GM18520 (cell line): ENCODE data around the gene TMEM259.
A peak's percentile ranks its signal among the peaks of the same experiment; 100 is the strongest.

Experiments used
- ATAC-seq: cut with Tn5 transposase; IDR thresholded peaks from one replicate; pipeline ENCODE4 v1.9.1; 2021; ENCODE audit not compliant: unreplicated experiment

TMEM259 gene

GRCh38 chr19:1020868-1021425 is at the start of gene TMEM259:
TSS of gene TMEM259 (minus strand) at chr19:1021123. CDS start at chr19:1020996, 127 bp downstream.
- ATAC-seq = peak; percentile 74

DNA sequence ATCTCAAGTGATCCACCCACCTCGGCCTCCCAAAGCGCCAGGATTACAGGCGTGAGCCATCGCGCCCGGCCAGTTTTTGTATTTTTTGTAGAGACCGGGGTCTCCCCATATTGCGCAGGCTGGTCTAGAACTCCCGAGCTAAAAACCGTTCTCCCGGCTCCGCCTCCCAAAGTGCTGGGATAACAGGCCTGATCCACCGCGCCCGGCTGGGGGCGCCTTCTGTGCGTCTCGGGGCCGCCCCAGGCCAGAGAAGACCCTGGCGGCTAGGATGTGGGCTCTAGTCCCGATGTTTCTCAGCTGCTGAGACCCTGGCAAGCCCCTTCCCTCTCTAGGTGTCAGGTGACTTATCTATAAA is 49.6 kb upstream of the TMEM259 start:
- no peak for ATAC-seq

DNA sequence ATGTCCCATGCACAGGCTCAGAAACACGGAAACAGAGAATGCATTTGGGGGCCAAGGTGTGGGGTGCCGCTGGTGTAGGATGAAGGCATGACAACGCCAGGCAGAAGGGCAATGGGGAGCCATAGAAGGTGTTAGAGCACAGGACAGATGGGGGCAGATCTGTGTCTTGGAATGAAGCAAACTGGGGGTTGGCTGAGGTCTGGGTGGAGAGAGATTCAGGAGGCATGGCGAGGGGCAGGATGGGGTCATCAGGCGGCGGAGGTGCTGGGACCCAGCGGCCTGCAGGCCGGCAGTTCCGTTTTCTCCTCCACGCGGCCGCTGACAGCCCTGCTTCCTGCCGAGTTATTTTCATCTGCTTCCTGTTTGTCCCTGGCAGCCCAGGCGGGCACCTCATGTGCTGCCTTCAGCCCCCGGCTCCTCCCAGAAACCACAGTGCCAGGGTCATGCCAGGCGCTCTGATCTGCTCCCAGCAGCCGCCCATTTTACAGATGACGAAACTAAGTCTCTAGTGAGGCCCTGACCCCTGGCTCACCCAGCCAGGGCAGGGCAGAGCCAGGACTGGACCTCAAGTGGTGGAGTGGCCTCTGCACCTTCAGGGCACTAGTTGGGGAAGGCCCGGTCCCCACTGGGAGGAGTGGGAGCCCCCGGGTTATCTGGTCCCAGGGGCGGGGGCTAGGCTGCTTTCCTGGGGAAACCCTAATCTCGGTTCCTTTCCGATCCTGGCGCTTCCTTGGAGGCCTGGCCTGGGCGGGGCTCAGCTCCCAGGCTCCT is 48.3 kb upstream of the TMEM259 start:
- no peak for ATAC-seq

DNA sequence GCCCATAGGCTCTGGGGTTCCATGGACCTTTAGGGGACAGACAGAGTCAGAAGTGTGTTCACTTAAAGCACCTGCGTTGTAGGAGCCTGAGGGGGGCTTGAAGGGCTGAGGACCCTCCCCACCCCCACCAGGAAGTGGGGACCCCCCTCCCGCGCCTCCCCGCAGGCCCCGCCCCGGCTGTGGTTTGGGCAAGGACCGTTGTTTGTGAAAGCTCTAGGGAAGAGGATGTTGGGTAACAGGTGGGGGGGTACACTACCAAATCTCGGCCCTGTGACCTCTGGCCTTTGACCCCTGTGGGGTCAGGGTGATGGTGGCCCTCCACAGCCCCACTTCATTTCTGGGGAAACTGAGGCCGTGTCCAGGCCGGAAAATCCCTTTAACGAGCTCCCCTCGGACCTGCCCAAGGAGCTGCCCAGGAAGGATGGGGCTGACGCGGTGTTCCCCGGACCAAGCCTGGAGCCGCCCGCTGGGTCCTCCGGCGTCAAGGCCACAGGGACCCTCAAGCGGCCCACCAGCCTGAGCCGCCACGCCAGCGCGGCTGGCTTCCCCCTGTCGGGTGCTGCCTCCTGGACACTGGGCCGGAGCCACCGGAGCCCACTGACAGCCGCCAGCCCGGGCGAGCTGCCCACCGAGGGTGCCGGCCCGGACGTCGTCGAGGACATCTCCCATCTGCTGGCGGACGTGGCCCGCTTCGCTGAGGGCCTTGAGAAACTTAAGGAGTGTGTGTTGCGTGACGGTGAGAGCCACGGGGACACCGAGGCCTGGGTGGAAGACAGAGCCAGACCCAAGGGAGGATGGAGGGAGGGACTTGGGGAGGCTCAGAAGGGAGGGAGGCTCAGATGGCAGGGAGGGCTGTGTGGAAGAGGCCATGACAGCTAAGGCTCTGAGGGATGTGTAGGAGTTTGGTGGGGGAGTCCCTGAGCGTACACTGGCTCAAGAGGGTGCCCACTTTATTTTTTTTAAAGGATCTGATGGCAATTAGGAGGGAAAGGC is 47.4 kb upstream of the TMEM259 start:
- ATAC-seq = no peak

DNA sequence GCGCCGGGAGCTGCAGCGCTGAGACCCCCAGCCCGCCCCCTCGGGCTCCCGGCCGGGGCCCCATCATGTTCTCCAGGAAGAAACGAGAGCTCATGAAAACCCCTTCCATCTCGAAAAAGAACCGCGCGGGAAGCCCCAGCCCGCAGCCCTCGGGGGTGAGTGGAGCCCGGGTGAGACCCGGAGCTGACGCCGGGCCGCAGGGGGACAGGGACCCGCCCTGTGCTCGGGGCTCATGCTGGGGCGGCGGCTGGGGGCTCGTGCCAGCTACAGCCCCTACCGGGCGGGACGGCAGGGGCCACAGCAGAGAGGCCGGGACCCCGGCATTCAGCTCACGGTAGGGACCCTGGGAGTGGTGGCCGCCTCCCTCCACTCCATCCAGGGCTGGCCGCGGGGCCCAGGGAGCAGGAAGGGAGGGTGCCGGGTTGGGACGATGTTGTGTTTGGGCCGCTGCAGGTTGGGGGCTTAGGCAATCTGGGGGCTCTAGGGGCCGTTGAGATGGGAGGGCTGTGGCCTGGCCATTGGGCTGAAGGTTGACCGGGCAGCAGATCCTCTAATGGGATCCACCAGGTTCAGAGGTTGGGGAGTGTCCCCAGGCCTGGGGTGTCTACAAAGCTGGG is 46.5 kb upstream of the TMEM259 start:
- no peak for ATAC-seq

DNA sequence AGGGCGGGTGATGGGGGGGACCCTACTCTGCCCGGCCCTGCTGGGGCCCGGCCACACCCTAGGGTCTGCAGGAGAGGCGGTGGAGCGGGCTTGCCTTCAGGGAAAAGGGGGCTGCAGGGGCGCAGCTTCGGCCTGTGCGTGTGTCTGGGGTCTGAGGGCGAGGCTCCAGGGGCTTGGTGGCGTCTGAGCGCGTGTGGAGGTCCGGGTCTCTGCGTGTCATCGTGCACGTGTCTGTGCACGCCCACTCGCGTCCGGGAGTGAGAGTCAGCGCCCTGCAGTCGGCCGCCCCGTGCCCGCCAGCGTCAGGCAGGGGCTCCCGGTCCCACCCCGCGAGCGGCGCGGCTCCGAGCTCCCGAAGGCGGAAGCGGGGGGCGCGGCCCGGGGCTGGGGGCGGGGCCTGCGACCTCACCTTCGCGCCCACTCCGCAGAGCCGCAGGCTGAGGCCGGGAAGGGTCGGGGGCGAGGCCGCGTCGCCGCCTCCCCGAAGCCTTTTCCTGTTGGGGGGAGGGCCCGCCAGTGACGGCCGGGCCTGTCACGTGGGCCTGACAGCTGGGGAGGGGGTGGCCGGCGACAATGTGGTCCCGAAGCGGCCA is 45.9 kb upstream of the TMEM259 start, which contains the start of gene ARHGAP45:
Gene ARHGAP45 (plus strand): TSS at position 420 of the 593 bp plus-strand sequence. CDS start 239 bp downstream, outside the sequence.
- no peak for ATAC-seq

- ATAC-seq = no peak
Measured at GRCh38 chr19:1066251-1066747, 45.4 kb upstream of the TMEM259 start.

DNA sequence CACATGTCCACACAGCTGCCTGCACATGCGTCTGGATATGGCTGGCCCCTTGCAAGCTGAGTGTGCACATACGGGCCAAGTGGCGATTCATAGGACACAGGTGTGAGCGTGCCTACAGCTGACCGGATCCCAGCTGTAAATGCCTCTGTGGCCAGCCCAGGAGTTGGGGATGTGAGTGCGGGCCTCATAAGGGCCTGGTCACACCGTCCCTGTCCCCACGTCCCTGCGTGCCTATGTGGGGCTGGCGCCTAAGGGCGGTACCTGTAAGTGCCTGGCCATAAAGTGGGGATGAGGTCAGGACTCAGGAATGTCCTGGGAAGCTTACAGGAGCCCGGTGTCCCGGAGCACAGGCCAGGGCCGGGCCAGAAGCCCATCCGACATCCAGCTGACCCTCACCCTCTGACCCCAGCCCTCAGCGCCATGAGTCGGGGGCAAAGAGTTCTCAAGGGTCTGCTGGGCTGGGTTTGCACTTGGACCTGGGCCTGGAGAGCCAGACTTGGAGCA is 44.7 kb upstream of the TMEM259 start:
- no peak for ATAC-seq

DNA sequence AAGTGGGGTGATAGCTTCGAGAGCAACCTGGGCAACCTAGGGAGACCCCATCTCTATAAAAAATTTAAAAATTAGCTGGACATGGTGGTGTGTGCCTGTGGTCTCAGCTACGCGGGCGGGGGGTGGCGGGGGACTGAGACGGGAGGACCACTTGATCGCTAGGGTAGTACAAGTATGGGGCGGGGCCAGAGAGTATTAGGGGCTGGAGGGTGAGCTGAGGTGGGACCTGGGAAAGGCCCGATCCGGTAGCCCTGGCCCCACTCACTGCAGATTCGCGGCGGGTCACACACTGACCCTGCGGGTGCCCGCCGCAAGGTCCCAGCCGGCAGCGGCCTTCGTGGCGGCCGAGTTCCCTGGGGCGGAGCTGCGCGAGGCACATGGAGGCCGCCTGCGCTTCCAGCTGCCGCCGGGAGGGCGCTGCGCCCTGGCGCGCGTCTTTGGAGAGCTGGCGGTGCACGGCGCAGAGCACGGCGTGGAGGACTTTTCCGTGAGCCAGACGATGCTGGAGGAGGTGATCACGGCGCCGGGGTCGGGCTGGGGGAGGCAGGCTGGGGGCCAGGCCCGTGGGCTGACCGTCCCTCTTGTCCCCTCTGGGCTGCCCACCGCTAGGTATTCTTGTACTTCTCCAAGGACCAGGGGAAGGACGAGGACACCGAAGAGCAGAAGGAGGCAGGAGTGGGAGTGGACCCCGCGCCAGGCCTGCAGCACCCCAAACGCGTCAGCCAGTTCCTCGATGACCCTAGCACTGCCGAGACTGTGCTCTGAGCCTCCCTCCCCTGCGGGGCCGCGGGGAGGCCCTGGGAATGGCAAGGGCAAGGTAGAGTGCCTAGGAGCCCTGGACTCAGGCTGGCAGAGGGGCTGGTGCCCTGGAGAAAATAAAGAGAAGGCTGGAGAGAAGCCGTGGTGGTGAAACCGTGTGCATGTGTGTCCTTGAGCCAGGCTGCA is 44.0 kb upstream of the TMEM259 start:
- ATAC-seq = no peak

- ATAC-seq = no peak
Measured at GRCh38 chr19:1063909-1064660, 43.2 kb upstream of the TMEM259 start.

DNA sequence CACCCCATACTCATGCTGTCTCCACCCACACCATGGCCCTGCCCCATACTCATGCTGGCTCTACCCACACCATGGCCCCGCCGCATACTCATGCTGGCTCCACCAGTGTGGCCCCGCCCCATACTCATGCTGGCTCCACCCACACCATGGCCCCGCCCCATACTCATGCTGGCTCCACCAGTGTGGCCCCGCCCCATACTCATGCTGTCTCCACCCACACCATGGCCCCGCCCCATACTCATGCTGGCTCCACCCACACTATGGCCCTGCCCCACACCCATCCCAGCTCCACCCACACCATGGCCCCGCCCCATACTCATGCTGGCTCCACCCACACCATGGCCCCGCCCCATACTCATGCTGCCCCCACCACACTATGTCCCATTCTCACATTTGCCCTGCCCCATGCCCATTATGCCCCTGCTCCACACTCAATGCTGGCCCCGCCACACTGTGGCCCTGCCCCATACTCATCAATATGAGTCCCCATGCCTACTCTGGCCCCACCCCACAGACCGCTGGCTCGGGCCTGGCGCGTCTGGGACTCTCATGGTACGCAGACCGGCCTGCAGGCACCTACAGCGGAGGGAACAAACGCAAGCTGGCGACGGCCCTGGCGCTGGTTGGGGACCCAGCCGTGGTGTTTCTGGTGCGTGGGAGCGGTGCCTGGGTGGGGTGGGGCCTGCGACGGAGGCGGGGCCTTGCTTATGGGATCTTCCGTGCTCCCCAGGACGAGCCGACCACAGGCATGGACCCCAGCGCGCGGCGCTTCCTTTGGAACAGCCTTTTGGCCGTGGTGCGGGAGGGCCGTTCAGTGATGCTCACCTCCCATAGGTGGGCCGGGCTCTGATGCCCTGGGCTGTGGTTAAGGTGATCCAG is 42.3 kb upstream of the TMEM259 start:
- no peak for ATAC-seq

GRCh38 chr19:1062387-1063029 is 41.6 kb upstream of the TMEM259 start:
- no peak for ATAC-seq

DNA sequence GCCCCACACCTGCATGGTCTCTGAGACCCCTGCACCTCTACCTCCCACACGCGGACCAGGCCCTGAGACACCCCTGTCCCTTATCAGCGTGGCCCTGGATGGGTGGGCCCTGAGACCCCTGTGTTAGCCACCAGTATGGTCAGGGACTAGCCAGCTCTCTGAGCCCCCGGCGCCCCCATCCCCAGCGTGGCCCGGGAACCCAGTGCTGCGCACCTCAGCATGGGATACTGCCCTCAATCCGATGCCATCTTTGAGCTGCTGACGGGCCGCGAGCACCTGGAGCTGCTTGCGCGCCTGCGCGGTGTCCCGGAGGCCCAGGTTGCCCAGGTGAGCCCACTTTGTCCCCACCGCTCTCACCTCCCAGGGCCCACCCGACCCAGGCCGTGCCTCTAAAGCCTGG is 41.1 kb upstream of the TMEM259 start:
- no peak for ATAC-seq

- no peak for ATAC-seq
Measured at GRCh38 chr19:1060689-1061088, 39.8 kb upstream of the TMEM259 start.

GRCh38 chr19:1058112-1058511 is 37.2 kb upstream of the TMEM259 start:
- no peak for ATAC-seq

DNA sequence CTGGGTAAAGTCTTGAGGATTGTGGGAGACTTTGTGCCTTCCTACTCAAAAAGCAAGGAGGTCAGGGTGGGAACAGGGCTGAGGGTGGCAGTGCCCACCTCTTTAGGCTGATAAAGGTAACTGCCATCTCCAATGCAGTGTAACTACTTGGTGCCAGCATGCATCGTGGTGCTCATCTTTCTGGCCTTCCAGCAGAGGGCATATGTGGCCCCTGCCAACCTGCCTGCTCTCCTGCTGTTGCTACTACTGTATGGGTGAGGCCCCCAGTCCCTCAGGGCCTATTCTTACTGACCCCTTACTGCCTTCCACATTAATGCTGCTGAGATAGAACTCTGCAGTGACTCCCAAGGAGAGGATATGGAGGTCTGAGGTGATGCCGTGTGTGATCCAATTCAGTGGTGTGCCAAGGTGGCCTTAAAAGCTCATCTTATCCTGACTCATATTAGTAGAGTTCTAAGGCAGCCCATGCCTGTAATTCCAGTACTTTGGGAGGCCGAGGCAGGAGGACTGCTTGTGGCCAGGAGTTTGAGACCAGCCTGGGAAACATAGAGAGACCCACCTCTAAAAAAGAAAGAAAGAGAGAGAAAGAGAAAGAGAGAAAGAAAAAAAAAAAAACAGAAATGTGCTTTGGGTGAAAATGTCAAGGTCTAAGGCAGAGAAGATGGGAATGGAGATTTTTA is 36.4 kb upstream of the TMEM259 start:
- ATAC-seq = no peak
